GM12878 (cell line): Measurements from ENCODE around the gene ITSN1. TPM values are rescaled to one million over a fixed set of nuclear protein-coding genes. Genes with fewer than 3 reads are reported as not detected.

Experiments
- ATAC-seq: fragments of 200-7000 bp; cut with Tn5 transposase; 3 replicates; pipeline ENCODE4 v1.9.1; 2020; ENCODE audit warnings: mild to moderate bottlenecking, moderate library complexity
- BruUV-seq: library from RNA; stranded (reverse); fragments of 400-500 nt; replicated peaks from 2 replicates; lab custom pipeline; 2021; lab: Mats Ljungman, UMichigan
- CTCF ChIA-PET: fragments of 300-600 bp; sonication (Branson Sonifier 250); formaldehyde crosslinking; extraction: SDS; loops from one replicate; lab custom pipeline; 2021; ENCODE audit warnings: inconsistent platforms; lab: Yijun Ruan, JAX
- POLR2A ChIA-PET: fragments of 350-600 bp; formaldehyde crosslinking; extraction: SDS; loops from one replicate; lab custom pipeline; 2021; ENCODE audit warnings: inconsistent platforms; lab: Charles Lee
- RAD21 ChIA-PET: fragments of 300-600 bp; sonication (Branson Sonifier 250); formaldehyde crosslinking; loops from one replicate; lab custom pipeline; 2023; ENCODE audit warnings: antibody characterized with exemption; ENCODE audit not compliant: unreplicated experiment; lab: Charles Lee
- SMC1A ChIA-PET: fragments of 300-600 bp; sonication (Branson Sonifier 250); formaldehyde crosslinking; loops from one replicate; lab custom pipeline; 2023; ENCODE audit not compliant: unreplicated experiment, uncharacterized antibody; lab: Charles Lee
- DNase-seq: peaks from one replicate; pipeline ENCODE4 v3.0.0-alpha.2; 2011; ENCODE audit warnings: low read depth, low spot score
- FAIRE-seq: peaks from 3 replicates; lab custom pipeline; 2011; peaks lifted over from hg19 to GRCh38; lab: Jason Lieb, UNC
- H2AFZ ChIP-seq: 2 replicates; pipeline ENCODE4 v1.6.0; 2011; ENCODE audit warnings: low read depth, low read length, control low read depth; ENCODE audit not compliant: control insufficient read depth
- H3K27ac ChIP-seq: 2 replicates; pipeline ENCODE4 v1.5.1; 2011; ENCODE audit warnings: control low read depth; ENCODE audit not compliant: control insufficient read depth, insufficient read depth
- H3K27me3 ChIP-seq, 2 experiments: replicated peaks in 1 of 2; 2 replicates each; pipeline versions ENCODE4 v1.6.0 to v1.6.1; 2011; ENCODE audit warnings: low read length in 1 of 2; ENCODE audit not compliant: control insufficient read depth in 2 of 2, insufficient read depth in 2 of 2
- H3K36me3 ChIP-seq, 2 experiments: 2 replicates each; pipeline ENCODE4 v1.5.1; 2011; ENCODE audit warnings: low read length in 1 of 2; ENCODE audit not compliant: control insufficient read depth in 2 of 2, insufficient read depth in 2 of 2
- H3K4me1 ChIP-seq: 2 replicates; pipeline ENCODE4 v1.6.1; 2011; ENCODE audit warnings: mild to moderate bottlenecking, low read length, moderate library complexity, mixed read lengths; ENCODE audit not compliant: control insufficient read depth, insufficient read depth
- H3K4me2 ChIP-seq: 2 replicates; pipeline ENCODE4 v1.6.0; 2011; ENCODE audit warnings: control low read depth; ENCODE audit not compliant: control insufficient read depth, insufficient read depth
- H3K4me3 ChIP-seq: fragments of 200-600 bp; sonication (generic); 2 replicates; pipeline ENCODE4 v1.5.1; 2016
- H3K79me2 ChIP-seq: 2 replicates; pipeline ENCODE4 v1.6.0; 2011; ENCODE audit warnings: low read length; ENCODE audit not compliant: control insufficient read depth, insufficient read depth
- H3K9ac ChIP-seq: 2 replicates; pipeline ENCODE4 v1.8.0; 2011; ENCODE audit warnings: low read length, control low read depth, mixed read lengths; ENCODE audit not compliant: control insufficient read depth, insufficient read depth
- H3K9me3 ChIP-seq: replicated peaks from 3 replicates; pipeline ENCODE4 v1.5.1; 2011; ENCODE audit warnings: mild to moderate bottlenecking, low read length; ENCODE audit not compliant: control insufficient read depth, insufficient read depth
- H4K20me1 ChIP-seq: 2 replicates; pipeline ENCODE4 v1.6.0; 2011; ENCODE audit not compliant: control insufficient read depth, insufficient read depth
- E2F8 ChIP-seq: fragments of 450-650 bp; IDR thresholded peaks from 2 replicates; pipeline ENCODE4 v1.6.1; 2018; ENCODE audit warnings: mild to moderate bottlenecking, low read depth, moderate library complexity; ENCODE audit not compliant: partially characterized antibody
- ETV6 ChIP-seq, 2 experiments: fragments of 450-650 bp in 1 of 2; IDR thresholded peaks in 1 of 2; conservative IDR thresholded peaks in 1 of 2; 2 replicates each; pipeline ENCODE4 v1.6.1; 2014; ENCODE audit warnings: antibody characterized with exemption in 1 of 2, borderline replicate concordance in 1 of 2, low read depth in 1 of 2, mild to moderate bottlenecking in 1 of 2, moderate library complexity in 1 of 2
- FOXM1 ChIP-seq: IDR thresholded peaks from 2 replicates; pipeline ENCODE4 v1.6.1; 2012; ENCODE audit warnings: low read depth, mild to moderate bottlenecking, inconsistent platforms, low read length, moderate library complexity
- MEF2B ChIP-seq: fragments of 450-650 bp; IDR thresholded peaks from 2 replicates; pipeline ENCODE4 v1.6.1; 2018; ENCODE audit warnings: mild to moderate bottlenecking, moderate library complexity; ENCODE audit not compliant: partially characterized antibody, poor library complexity, severe bottlenecking
- NR2F1 ChIP-seq: fragments of 450-650 bp; conservative IDR thresholded peaks from 2 replicates; pipeline ENCODE4 v1.6.1; 2017; ENCODE audit warnings: mild to moderate bottlenecking
- RCOR1 ChIP-seq: conservative IDR thresholded peaks from 2 replicates; pipeline ENCODE4 v1.6.1; 2012; ENCODE audit warnings: low read depth, low read length, improper control_type of control experiment
- SREBF2 ChIP-seq: IDR thresholded peaks from 2 replicates; pipeline ENCODE4 v1.6.1; 2012; ENCODE audit warnings: mild to moderate bottlenecking, low read length
- WGBS: methylation state at CpG from one replicate; pipeline ENCODE4 v1.1.6; 2016; ENCODE audit warnings: low lambda C conversion rate; ENCODE audit not compliant: insufficient replicate concordance, insufficient coverage; ENCODE audit errors: missing lambda C conversion rate; 5-methylcytosine and 5-hydroxymethylcytosine counted together
- in situ Hi-C: fragments of 300-500 bp; cut with MboI; formaldehyde crosslinking; loops from 9 replicates; pipeline ENCODE4 v1.14.3; 2018; ENCODE audit warnings: mixed read lengths
- intact Hi-C: fragments of 100-400 bp; cut with micrococcal nuclease; formaldehyde crosslinking; loops from one replicate; pipeline ENCODE4 v1.14.2; 2022; ENCODE audit not compliant: unreplicated experiment
- polyA plus RNA-seq, 11 experiments: library from polyadenylated mRNA; depleted of rRNA in 4 of 11; unstranded in 6 of 11; stranded (reverse) in 5 of 11; fragments of >200 nt; fragmentation: Nextera tagmentation in 4 of 11; fragmentation: Illumina TruSeq in 1 of 11; extraction: Ambion mirVana in 4 of 11; extraction: Trizol in 1 of 11; gene quantifications; 1 replicate in 1 of 11; 2 replicates in 10 of 11; pipeline versions ENCODE4 v1.2.1 to v1.2.3, GENCODE V29; 2011 to 2016; ENCODE audit warnings: inconsistent platforms in 2 of 11, missing spikeins in 2 of 11, low read depth in 1 of 11
- total RNA-seq, 4 experiments: library from RNA; depleted of rRNA in 3 of 4; stranded (reverse); fragments of >200 nt in 3 of 4; fragmentation: Illumina TruSeq in 1 of 4; extraction: Trizol in 1 of 4; gene quantifications; 2 replicates each; pipeline versions ENCODE4 v1.2.1 to v1.2.3, GENCODE V29; 2013 to 2021

Gene ITSN1
- total and polyA plus RNA-seq, 10 of the 15 experiments (the other 5 are each of a cell fraction or from before 2014, with no cell fraction given): 0.89 to 10.6 (median 4.8) TPM

GRCh38 chr21:33682992-33683627, 40.8 kb downstream of the ITSN1 start:
- ChIA-PET SMC1A (no interaction called here), CTCF (interaction anchor here (0.6 to 1.4 kb wide), 4 partner anchors 7 to 692 kb away, joined by 3 read pairs; no protein-coding TSS in a partner anchor), POLR2A (no interaction called here), RAD21 (no interaction called here)
- no peak overlapping the region for H2AFZ ChIP-seq
- no peaks in the 10 kb centered on the region for H4K20me1 ChIP-seq
- intact Hi-C loops: no loop called here
- H3K27me3 ChIP-seq: no peaks in the 10 kb centered on the region; a peak in 1 of 4 replicates
- ATAC-seq (no peak), DNase-seq (no peak), FAIRE-seq (no peak)
- in situ Hi-C loops: no loop called here
- 70% methylated on average over 4 of the region's 4 CpGs for WGBS
- peaks cover 3% of the 10 kb centered on the region for H3K4me1 ChIP-seq
- H3K36me3 ChIP-seq: no peaks in the 10 kb centered on the region
- no peaks in the 10 kb centered on the region for H3K9me3 ChIP-seq
- TF ChIP-seq E2F8 (no peak), NR2F1 (no peak), MEF2B (no peak), SREBF2 (no peak), ETV6 (conservative IDR thresholded peaks at IDR 0.05 in 1 of 2, IDR thresholded peaks at IDR 0.05 in 1 of 2; ENCODE audit: borderline replicate concordance in 1 of 2, low read depth in 1 of 2) (no peak), RCOR1 (no peak), FOXM1 (no peak)
- no peaks in the 10 kb centered on the region for H3K79me2 ChIP-seq
- no peak overlapping the region for H3K4me3 ChIP-seq
- H3K27ac ChIP-seq: no peak overlapping the region
- no peak overlapping the region for H3K9ac ChIP-seq
- BruUV-seq: no TSS peak
- no peak overlapping the region for H3K4me2 ChIP-seq
